Transverse colon (tissue), 4 donors: ENCODE results near the gene UFSP2. TPM values are rescaled to one million over a fixed set of nuclear protein-coding genes. Genes with fewer than 3 reads are reported as not detected.

ENCODE experiments used
- DNase-seq: peaks from one replicate; pipeline ENCODE4 v3.0.0-alpha.2; 2019
- H3K27ac ChIP-seq, 4 donors: fragments of 200-600 bp; sonication (generic); 2 replicates each; pipeline ENCODE4 v1.5.1; 2016 to 2018; ENCODE audit warnings: inconsistent platforms in 4 of 4
- H3K27me3 ChIP-seq: fragments of 200-600 bp; sonication (generic); 2 replicates; pipeline ENCODE4 v1.5.1; 2017; ENCODE audit warnings: inconsistent platforms
- H3K36me3 ChIP-seq, 4 donors: fragments of 200-600 bp; sonication (generic); 2 replicates each; pipeline ENCODE4 v1.5.1; 2017 to 2019; ENCODE audit warnings: inconsistent platforms in 4 of 4
- H3K4me1 ChIP-seq, 4 donors: fragments of 200-600 bp; sonication (generic); 2 replicates each; pipeline ENCODE4 v1.5.1; 2017 to 2020; ENCODE audit warnings: inconsistent platforms in 4 of 4
- H3K4me3 ChIP-seq, 4 donors: fragments of 200-600 bp; sonication (generic); 1 replicate in 1 of 4; 2 replicates in 3 of 4; pipeline versions ENCODE4 v1.5.1 to v1.6.1; 2017 to 2019; ENCODE audit warnings: inconsistent platforms in 4 of 4
- H3K9me3 ChIP-seq, 2 donors: fragments of 200-600 bp; sonication (generic); 2 replicates each; pipeline ENCODE4 v1.5.1; 2017 to 2019; ENCODE audit warnings: inconsistent platforms in 2 of 2
- CTCF ChIP-seq, 5 experiments: fragments of 200-600 bp in 3 of 5; fragments of 450-650 bp in 2 of 5; sonication (generic) in 3 of 5; IDR thresholded peaks; 1 replicate in 2 of 5; 2 replicates in 3 of 5; pipeline ENCODE4 v1.5.1; 2016 to 2017; ENCODE audit warnings: antibody characterized with exemption in 5 of 5, inconsistent platforms in 3 of 5, mild to moderate bottlenecking in 2 of 5, moderate library complexity in 1 of 5
- EP300 ChIP-seq: sonication (generic); formaldehyde crosslinking; IDR thresholded peaks from one replicate; pipeline ENCODE4 v1.6.1; 2017; ENCODE audit warnings: antibody characterized with exemption, low read depth
- POLR2A ChIP-seq: fragments of 450-650 bp; IDR thresholded peaks from one replicate; pipeline ENCODE4 v1.6.1; 2016; ENCODE audit warnings: antibody characterized with exemption, mild to moderate bottlenecking, moderate library complexity
- POLR2AphosphoS5 ChIP-seq, 3 donors: sonication (generic); formaldehyde crosslinking; IDR thresholded peaks; one replicate each; pipeline ENCODE4 v1.6.1; 2016; ENCODE audit warnings: antibody characterized with exemption in 3 of 3
- WGBS, 2 donors: methylation state at CpG; one replicate each; pipeline ENCODE4 v1.1.5; 2018; ENCODE audit warnings: low coverage in 1 of 2; 5-methylcytosine and 5-hydroxymethylcytosine counted together
- in situ Hi-C, 4 donors: fragments of 200-750 bp; cut with MboI; loops; one replicate each; pipeline versions ENCODE4 v1.15.0 to v1.15.1; 2017; ENCODE audit warnings: low sequenced_read_pairs in 3 of 4, low pct_ligation_motif_present in 1 of 4, low pct_unique_long_range_greater_than_20kb in 1 of 4
- intact Hi-C: fragments of 100-400 bp; cut with DNase I; formaldehyde crosslinking; loops from one replicate; pipeline ENCODE4 v1.15.1; 2023; ENCODE audit warnings: low total_unique reads
- total RNA-seq, 4 donors: library from RNA; depleted of rRNA; stranded (reverse); fragments of >200 nt; gene quantifications; one replicate each; pipeline ENCODE4 v1.1.0, GENCODE V29; 2016

Gene UFSP2
- total RNA-seq, 4 donors from 2014 or later = 5.2 to 48.4 (median 21.5) TPM

GRCh38 chr4:185357733-185358440, 67.9 kb downstream of the UFSP2 start:
- H3K36me3 ChIP-seq = peaks cover 0 to 5% (median 0%) of the 10 kb centered on the region in 4 donors
- DNase-seq = no peak
- no peaks in the 10 kb centered on the region for H3K9me3 ChIP-seq
- no peaks in the 10 kb centered on the region for H3K4me1 ChIP-seq
- in situ Hi-C loops (no loop called here), intact Hi-C loops (no loop called here)
- 80 to 84% methylated on average over 7 of the region's 7 CpGs for WGBS, 2 donors
- H3K4me3 ChIP-seq = no peak overlapping the region
- no peaks in the 10 kb centered on the region for H3K27me3 ChIP-seq
- TF ChIP-seq POLR2A = no peak
- no peak for TF ChIP-seq CTCF (IDR thresholded peaks at IDR 0.05)
- no peak for TF ChIP-seq EP300
- no peak for TF ChIP-seq POLR2AphosphoS5 (IDR thresholded peaks at IDR 0.05)
- H3K27ac ChIP-seq = no peak overlapping the region

DNA sequence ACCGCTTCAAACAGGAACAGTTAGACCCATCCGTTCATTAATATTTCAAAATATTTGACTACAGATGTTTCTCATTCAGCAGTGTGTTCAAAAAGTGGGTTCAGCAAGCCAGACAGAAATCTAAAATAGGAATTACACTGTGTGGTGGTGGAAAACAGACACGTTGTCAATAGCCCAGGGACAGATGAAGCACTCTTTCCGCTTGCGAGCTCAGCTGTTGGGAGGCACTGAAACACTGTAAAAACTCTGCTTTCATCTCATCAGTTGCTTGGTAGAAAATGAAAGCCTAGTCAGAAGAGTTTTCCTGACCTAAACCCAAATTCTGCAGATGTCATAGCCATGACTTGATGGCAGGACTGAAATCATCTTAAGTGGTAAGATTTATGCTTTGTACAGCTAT, 68.6 kb downstream of the UFSP2 start:
- Histone ChIP-seq H3K4me3 (no peak overlapping the region), H3K27ac (no peak overlapping the region), H3K36me3 (peaks cover 0 to 5% (median 0%) of the 10 kb centered on the region in 4 donors), H3K9me3 (no peaks in the 10 kb centered on the region), H3K4me1 (no peaks in the 10 kb centered on the region), H3K27me3 (no peaks in the 10 kb centered on the region)
- intact Hi-C loops = no loop called here
- in situ Hi-C loops = no loop called here
- no peak for TF ChIP-seq EP300
- TF ChIP-seq CTCF (IDR thresholded peaks at IDR 0.05) = no peak
- TF ChIP-seq POLR2AphosphoS5 (IDR thresholded peaks at IDR 0.05) = no peak
- TF ChIP-seq POLR2A = no peak
- no peak for DNase-seq
- 89 to 91% methylated on average over 5 of the region's 5 CpGs for WGBS, 2 donors

DNA sequence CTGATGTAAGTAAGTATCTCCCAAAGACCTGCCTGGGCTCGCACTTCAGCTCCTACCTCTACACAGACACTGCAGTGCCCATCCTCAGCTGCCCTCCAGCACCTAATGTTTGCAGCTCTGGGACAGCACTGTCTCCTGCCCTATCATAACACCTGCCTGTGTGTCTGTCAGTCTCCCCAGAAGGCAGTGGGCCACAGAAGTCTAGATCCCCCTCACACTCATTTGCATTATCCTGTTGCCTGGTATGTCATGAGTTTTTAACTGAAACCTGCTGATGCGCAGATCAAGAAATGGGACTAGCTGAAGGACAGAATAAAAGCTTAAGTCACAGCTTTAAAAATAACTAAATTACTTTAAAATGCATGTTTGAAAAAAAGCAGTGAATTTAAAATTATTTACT, 73.0 kb downstream of the UFSP2 start:
- WGBS, 2 donors = 94 to 96% methylated on average over 2 of the region's 2 CpGs
- no peaks in the 10 kb centered on the region for H3K27me3 ChIP-seq
- H3K4me3 ChIP-seq = no peak overlapping the region
- H3K9me3 ChIP-seq = no peaks in the 10 kb centered on the region
- DNase-seq = no peak
- no peak for TF ChIP-seq CTCF (IDR thresholded peaks at IDR 0.05)
- intact Hi-C loops (no loop called here), in situ Hi-C loops (no loop called here)
- H3K27ac ChIP-seq = no peak overlapping the region
- no peaks in the 10 kb centered on the region for H3K36me3 ChIP-seq
- no peaks in the 10 kb centered on the region for H3K4me1 ChIP-seq

- Histone ChIP-seq H3K9me3 (no peaks in the 10 kb centered on the region), H3K27ac (no peak overlapping the region), H3K27me3 (no peaks in the 10 kb centered on the region), H3K4me1 (no peaks in the 10 kb centered on the region), H3K4me3 (no peak overlapping the region), H3K36me3 (no peaks in the 10 kb centered on the region)
- in situ Hi-C loops = no loop called here
- WGBS, 2 donors = 92% methylated on average over 7 of the region's 7 CpGs; no CpG with 5 or more reads in 1 of the 2 donors
- intact Hi-C loops = no loop called here
- TF ChIP-seq EP300 = no peak
- no peak for TF ChIP-seq CTCF (IDR thresholded peaks at IDR 0.05)
- no peak for TF ChIP-seq POLR2AphosphoS5 (IDR thresholded peaks at IDR 0.05)
- TF ChIP-seq POLR2A = no peak
- DNase-seq = no peak
Measured at GRCh38 chr4:185352202-185352601, 73.6 kb downstream of the UFSP2 start.
